ENCODE data around the gene MYO15A.

The MYO15A gene

GRCh38 chr17:18119938-18120337 lies 11.4 kb downstream of the MYO15A start:
- Histone ChIP-seq H3K27ac (no peak overlapping the region), H3K4me3 (no peak overlapping the region)
- TF ChIP-seq CTCF (IDR thresholded peaks at IDR 0.05), result no peak
- no peak for DNase-seq (ENCODE audit: low spot score)

- no peak for TF ChIP-seq CTCF (IDR thresholded peaks at IDR 0.05)
Observed at GRCh38 chr17:18120461-18121017, 12.0 kb downstream of the MYO15A start.

GRCh38 chr17:18121144-18121910 lies 12.8 kb downstream of the MYO15A start:
- Histone ChIP-seq H3K4me3 (no peak overlapping the region), H3K27ac (no peak overlapping the region)
- no peak for TF ChIP-seq CTCF (IDR thresholded peaks at IDR 0.05)
- DNase-seq (ENCODE audit: low spot score), result no peak

More at GRCh38 chr17:18120461-18121017, 12.0 kb downstream of the MYO15A start:
- Histone ChIP-seq H3K27ac (no peak overlapping the region), H3K4me3 (no peak overlapping the region)
- no peak for DNase-seq (ENCODE audit: low spot score)

GRCh38 chr17:18122990-18123753 lies 14.6 kb downstream of the MYO15A start:
- H3K27ac ChIP-seq, result no peak overlapping the region
- H3K4me3 ChIP-seq, result no peak overlapping the region
- TF ChIP-seq CTCF (IDR thresholded peaks at IDR 0.05), result no peak
- DNase-seq (ENCODE audit: low spot score), result no peak

GRCh38 chr17:18124345-18125126 lies 16.0 kb downstream of the MYO15A start:
- DNase-seq (ENCODE audit: low spot score), result no peak
- H3K4me3 ChIP-seq, result no peak overlapping the region
- TF ChIP-seq CTCF (IDR thresholded peaks at IDR 0.05), result no peak
- no peak overlapping the region for H3K27ac ChIP-seq

- H3K4me3 ChIP-seq, result no peak overlapping the region
- H3K27ac ChIP-seq, result no peak overlapping the region
- no peak for DNase-seq (ENCODE audit: low spot score)
- TF ChIP-seq CTCF (IDR thresholded peaks at IDR 0.05), result no peak
Observed at GRCh38 chr17:18129041-18129502, 20.5 kb downstream of the MYO15A start.
